Measurements from ENCODE around the gene ZBTB11. TPM values are rescaled to one million over a fixed set of nuclear protein-coding genes. Genes with fewer than 3 reads are reported as not detected.
"Not testable (repeated sequence)": the region's sequence is repeated elsewhere in the genome, so short reads cannot be mapped to it uniquely, and the experiment has no call there.

The ZBTB11 gene
- total RNA-seq, 1 donor from 2014 or later = 20.1 TPM

DNA sequence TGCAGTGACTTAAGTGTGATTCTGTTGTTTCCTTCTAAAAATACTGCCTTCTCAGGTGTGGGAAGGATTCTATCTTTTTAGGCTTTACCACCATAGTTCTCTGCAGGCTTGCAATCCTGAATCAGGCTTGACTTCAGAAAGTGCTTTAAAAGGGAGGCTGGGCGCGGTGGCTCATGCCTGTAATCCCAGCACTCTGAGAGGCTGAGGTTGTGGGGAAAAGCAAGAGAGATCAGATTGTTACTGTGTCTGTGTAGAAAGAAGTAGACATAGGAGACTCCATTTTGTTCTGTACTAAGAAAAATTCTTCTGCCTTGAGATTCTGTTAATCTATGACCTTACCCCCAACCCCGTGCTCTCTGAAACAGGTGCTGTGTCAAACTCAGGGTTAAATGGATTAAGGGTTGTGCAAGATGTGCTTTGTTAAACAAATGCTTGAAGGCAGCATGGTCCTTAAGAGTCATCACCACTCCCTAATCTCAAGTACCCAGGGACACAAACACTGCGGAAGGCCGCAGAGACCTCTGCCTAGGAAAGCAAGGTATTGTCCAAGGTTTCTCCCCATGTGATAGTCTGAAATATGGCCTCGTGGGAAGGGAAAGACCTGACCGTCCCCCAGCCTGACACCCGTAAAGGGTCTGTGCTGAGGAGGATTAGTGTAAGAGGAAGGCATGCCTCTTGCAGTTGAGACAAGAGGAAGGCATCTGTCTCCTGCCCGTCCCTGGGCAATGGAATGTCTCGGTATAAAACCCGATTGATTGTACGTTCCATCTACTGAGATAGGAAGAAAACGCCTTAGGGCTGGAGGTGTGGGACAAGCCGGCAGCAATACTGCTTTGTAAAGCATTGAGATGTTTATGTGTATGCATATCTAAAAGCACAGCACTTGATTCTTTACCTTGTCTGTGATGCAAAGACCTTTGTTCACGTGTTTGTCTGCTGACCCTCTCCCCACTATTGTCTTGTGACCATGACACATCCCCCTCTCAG is 15.0 kb upstream of the ZBTB11 start:
- not testable (repeated sequence) for DNase-seq (ENCODE audit: low read depth)

GRCh38 chr3:101690972-101691371 is 14.0 kb upstream of the ZBTB11 start:
- peak; percentile 34 for DNase-seq (ENCODE audit: low read depth)

GRCh38 chr3:101689286-101689685 is 12.4 kb upstream of the ZBTB11 start:
- no peak for DNase-seq (ENCODE audit: low read depth)

- no peak for DNase-seq (ENCODE audit: low read depth)
Measured at GRCh38 chr3:101687142-101687931, 10.4 kb upstream of the ZBTB11 start.

- DNase-seq (ENCODE audit: low read depth) = no peak
Measured at GRCh38 chr3:101685870-101686307, 9.0 kb upstream of the ZBTB11 start.

- DNase-seq (ENCODE audit: low read depth) = no peak
Measured at GRCh38 chr3:101685050-101685400, 8.1 kb upstream of the ZBTB11 start.

GRCh38 chr3:101680466-101680865 is 3.5 kb upstream of the ZBTB11 start:
- DNase-seq (ENCODE audit: low read depth) = no peak

- not testable (repeated sequence) for DNase-seq (ENCODE audit: low read depth)
Measured at GRCh38 chr3:101678837-101679236, 1.9 kb upstream of the ZBTB11 start.

GRCh38 chr3:101677436-101678286 is 729 bp upstream of the ZBTB11 start:
- DNase-seq (ENCODE audit: low read depth) = no peak

GRCh38 chr3:101676216-101676764 is 642 bp downstream of the ZBTB11 start:
- DNase-seq (ENCODE audit: low read depth) = peak; percentile 97

DNA sequence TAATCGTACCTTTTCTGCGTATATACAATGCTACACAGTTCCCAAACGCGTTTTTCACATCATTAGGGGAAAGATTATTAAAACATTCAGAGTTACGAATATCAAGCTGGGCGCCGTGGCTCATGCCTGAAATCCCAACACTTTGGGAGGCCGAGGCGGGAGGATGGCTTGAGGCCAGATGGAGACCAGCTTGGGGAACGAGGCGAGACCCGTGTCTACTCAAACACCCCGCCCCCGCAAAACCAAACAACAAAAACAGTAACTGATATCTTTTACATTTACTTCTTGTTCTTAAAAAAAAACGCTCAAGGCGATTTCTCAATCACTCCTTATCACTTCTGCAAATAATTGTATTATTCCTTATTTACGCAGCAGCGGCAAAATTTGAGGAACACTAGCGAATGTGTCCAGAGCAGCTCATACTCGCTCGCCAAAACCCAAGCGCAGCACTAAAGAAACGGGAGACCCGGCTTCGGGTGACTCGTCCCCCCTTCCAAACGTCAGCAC is 1.2 kb downstream of the ZBTB11 start:
- DNase-seq (ENCODE audit: low read depth) = no peak

GRCh38 chr3:101674518-101674917 is 2.4 kb downstream of the ZBTB11 start:
- no peak for DNase-seq (ENCODE audit: low read depth)

DNA sequence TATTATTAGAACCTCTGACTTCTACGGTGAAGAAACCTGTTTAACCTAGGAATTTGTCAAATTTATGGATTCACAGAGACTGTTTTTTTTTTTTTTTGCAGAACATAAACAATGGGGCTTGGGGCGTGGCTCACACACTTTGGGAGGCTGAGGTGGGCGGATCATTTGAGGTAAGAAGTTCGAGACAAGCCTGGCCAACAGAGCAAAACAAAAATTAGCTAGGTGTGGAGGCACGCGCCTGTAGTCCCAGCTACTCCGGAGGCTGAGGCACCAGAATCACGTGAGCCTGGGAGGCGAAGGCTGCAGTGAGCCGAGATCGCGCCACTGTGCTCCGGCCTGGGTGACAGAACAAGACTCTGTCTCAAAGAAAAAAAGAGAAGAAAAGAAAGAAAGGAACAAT is 3.0 kb downstream of the ZBTB11 start:
- DNase-seq (ENCODE audit: low read depth) = no peak

- no peak for DNase-seq (ENCODE audit: low read depth)
Measured at GRCh38 chr3:101671014-101671413, 5.9 kb downstream of the ZBTB11 start.

- DNase-seq (ENCODE audit: low read depth) = no peak
Measured at GRCh38 chr3:101667844-101668243, 9.1 kb downstream of the ZBTB11 start.

DNA sequence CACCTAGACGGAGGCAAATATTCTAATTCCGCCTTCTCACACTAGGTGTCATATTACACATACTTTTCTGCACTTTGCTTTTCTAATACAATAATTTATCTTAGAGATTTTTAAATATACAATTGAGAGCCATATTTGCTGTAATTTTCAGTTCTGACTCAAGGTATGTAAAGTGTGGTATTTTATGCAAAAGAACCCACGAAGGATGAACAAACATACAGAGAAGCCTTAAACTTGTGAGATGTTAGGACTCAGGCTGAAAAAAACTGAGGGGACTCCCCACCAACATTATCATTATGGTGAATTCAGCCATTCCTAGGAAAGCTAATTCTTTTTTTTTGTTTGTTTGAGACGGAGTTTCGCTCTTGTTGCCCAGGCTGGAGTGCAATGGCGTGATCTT is 9.6 kb downstream of the ZBTB11 start:
- DNase-seq (ENCODE audit: low read depth) = no peak

GRCh38 chr3:101665851-101666250 is 11.1 kb downstream of the ZBTB11 start:
- DNase-seq (ENCODE audit: low read depth) = no peak

DNA sequence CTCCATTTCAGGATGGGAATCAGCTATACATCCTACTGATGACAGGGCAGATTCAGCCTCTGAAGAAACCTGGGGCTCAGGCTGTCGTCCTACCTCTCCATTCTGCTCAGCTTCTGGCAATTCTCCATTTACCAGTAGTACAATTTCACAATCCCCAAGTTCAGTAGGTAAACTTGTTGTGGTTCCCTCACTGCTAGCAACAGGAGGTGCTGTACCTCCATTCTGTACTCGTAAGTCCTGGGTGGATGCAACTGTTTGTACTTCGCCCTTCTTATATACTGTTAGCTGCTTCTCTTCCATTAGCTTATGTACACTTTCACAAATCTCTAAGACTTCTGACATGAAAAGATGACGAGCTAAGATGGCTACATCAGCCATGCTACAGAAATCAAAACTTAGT is 11.6 kb downstream of the ZBTB11 start:
- no peak for DNase-seq (ENCODE audit: low read depth)

DNA sequence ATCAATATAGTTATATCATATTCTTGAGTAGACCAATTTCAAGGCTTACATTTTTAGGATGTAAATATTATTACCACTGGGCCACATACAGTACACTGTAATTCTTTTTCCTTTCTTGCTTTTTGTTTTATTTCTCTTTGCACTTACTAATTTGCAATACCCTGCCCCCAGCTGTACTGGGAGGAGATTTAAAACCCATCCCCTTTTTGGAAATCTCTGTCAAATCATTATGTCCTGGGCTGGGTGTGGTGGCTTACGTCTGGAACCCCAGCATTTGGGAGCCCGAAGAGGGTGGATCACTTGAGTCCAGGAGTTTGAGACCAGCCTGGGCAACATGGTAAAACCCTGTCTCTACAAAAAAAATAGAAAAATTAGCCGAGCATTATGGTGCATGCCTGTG is 16.2 kb downstream of the ZBTB11 start:
- DNase-seq (ENCODE audit: low read depth) = no peak

DNA sequence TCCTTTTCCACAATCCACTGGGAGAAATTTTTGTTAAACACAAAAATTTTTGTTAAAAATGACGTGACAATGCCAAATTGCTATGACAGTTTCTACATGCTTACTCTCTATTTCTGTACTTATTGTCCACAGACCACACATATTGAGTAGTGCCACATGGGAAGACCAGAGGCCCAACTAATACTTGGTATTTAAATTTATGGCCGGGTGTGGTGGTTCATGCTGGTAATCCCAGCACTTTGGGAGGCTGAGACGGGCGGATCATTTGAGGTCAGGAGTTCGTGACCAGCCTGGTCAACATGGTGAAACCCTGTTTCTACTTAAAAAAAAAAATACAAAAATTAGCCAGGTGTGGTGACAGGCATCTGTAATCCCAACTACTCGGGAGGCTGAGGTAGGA is 20.3 kb downstream of the ZBTB11 start:
- DNase-seq (ENCODE audit: low read depth) = no peak

DNA sequence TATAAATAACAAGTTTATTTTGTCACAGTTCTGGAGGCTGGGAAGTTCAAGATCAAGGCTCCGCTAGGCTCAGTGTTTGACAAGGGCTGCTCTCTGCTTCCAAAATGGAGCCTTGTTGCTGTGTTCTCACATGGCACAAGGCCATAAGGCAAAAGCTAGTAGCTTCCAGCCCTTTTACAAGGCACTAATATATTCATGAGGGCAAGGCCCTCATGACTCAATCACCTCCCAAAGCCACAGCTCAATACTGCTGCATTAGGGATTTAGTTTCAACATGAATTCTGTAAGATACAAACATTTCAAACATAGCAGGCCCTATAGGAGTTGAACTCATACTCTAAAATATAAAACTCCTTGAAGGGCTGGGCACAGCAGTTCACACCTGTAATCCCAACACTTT is 30.2 kb downstream of the ZBTB11 start:
- DNase-seq (ENCODE audit: low read depth) = no peak
